HG02970 (cell line): ENCODE measurements around the gene KCNH2.

Experiments
- ATAC-seq: cut with Tn5 transposase; IDR thresholded peaks from one replicate; pipeline ENCODE4 v1.9.1; 2021; ENCODE audit warnings: mild to moderate bottlenecking, moderate library complexity, moderate number of reproducible peaks; ENCODE audit not compliant: unreplicated experiment, low FRiP score

The KCNH2 gene

GRCh38 chr7:150950496-150951180, 27.5 kb downstream of the KCNH2 start:
- no peak for ATAC-seq

DNA sequence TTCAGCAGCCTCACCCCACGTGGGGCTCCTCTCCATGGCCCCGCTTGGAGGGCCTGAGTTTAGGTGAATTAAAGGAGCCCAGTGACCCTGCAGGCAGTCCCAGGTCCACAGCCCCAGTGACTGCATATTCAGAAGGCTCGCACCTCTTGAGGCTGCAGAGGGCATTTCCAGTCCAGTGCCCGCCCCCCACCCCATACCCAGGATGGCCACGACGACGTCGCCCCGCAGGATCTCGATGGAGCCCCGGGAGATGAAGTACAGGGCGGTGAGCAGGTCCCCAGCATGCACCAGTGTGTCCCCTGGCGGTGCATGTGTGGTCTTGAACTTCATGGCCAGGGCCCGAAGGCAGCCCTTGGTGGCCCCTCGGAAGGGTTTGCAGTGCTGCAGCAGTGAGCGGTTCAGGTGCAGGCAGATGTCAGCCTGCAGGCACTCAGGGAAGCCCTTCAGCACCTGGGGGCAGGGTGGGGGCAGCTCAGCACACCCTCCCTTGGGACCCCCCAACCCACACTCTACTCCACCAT, 28.1 kb downstream of the KCNH2 start:
- no peak for ATAC-seq

DNA sequence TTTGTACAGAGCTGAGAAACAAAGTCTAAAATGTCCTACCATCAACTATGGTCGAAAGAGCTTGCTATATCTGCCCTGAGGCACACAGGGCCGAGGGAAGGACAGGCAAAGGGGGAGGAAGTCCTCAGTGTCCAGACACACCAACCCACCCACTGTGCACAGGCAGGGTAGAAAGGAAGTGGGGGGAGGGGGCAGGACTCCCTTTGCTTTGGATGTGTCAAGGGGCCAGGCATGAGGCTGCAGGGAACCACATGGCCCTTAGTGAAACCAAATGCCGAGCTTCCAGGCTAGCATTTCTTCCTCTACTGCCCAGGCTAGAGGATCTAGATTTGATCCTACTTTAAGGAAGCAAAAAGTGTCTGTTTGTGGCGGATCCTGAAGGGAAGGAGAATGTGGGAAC, 28.6 kb downstream of the KCNH2 start:
- no peak for ATAC-seq

DNA sequence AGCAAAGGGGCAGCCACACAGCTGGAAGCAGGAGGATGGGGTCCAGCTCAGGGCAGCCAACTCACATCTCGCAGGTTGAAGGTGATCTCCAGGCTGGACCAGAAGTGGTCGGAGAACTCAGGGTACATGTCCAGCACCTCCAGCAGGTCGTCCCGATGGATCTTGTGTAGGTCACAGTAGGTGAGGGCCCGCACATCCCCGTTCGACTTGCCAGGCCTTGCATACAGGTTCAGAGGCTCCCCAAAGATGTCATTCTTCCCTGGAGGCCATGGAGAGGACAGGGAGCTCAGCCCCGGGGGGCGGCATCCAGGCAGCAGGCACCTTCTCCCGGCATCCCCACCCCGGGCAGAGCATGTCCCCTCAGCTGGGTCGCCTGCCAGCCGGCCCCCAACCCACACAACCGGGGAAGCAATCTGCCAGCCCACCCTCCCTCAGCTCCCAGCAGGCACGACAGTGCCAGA, 29.3 kb downstream of the KCNH2 start:
- no peak for ATAC-seq

DNA sequence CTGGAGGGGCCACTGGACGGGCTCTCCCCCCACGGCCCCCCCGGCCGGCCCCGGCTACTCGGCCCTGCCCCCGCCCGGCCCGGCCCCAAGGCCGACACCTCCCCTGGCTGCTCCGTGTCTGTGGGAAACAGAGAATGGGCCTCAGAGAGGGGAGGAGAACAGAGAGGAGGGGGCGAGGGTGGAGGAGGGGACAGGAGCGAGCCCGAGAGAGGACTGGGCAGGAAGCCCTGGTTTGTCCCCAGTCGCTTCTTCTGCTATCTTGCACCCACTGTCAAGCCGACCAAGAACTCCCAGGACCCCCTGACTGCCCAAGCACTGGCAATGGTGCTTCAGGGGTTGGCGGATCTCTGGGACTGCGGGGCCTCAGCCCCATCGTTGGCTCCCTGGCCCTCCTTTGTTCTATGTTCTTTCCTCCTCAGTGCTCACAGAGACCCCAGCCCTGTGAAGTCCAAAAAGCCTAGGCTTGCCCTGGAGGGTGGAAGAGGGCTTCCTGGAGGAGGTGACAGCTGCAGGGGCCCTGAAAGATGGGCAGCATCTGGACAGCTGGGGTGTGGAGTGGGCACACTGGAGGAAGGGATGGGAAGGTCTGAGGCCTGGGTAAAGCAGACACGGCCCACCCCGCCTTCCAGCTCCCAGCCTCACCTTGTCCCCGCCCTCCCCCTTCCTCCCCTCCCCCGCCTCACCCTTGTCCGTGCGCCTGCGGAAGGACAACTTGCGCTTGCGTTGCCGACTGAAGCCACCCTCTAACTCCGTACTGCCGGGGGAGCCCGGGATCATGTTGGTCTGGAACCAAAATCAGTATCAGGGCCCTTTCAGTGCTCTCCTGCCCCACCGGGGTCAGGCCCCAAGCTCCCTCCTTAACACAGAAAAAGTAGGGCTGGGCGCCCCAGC, 30.1 kb downstream of the KCNH2 start:
- no peak for ATAC-seq

DNA sequence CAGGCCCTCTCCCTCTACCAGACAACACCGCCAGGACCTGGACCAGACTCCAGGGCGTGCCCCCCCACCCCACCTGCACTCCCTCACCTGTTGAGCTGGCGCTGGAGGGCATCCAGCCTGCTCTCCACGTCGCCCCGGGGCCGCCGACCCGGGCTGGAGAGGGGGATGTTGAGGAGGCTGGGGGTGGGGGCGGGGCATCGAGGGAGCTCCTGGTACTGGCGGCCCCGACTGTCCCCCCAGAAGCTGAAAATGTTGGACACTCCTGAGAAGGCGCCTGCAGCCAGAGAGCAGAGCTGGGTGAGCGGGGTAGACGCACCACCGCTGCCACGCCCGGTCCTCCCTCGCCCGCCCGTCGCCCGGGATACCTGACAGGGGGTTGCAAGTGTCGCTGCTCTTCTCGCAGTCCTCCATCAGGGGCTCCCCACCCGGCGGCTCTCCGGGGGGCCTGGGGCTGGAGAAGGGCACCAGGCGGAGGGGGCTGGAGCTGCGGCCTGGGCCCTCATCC, 30.8 kb downstream of the KCNH2 start:
- ATAC-seq = no peak

- no peak for ATAC-seq
These were observed 31.5 kb downstream of the KCNH2 start for GRCh38 chr7:150946421-150947240.

DNA sequence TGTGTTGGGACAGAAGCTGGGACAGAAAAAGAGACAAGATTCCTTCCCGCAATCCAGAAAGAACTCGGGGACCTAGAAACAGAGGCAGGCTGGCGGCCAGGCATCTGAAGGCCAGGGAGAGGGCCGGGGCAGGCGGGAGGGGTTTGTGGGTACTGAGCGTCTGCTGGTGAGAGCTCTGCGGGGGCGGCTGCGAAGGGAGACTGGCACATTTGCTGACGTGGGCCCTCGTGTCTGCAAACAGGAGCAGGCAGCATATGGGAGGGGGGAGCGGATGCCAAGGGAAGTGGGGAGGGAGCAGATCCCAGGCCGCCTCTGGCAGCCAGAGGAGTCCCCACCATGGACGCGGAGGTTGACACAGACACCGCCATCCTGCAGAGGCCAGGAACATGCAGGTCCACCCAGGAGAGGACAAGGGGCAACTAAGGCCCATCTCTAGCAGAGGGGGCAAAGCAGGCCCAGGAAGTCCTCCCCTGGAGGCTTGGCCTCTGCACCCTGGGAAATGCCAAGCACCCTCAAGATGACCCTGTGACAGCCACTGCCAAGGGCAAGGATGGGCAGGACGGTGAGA, 32.2 kb downstream of the KCNH2 start:
- ATAC-seq = no peak

DNA sequence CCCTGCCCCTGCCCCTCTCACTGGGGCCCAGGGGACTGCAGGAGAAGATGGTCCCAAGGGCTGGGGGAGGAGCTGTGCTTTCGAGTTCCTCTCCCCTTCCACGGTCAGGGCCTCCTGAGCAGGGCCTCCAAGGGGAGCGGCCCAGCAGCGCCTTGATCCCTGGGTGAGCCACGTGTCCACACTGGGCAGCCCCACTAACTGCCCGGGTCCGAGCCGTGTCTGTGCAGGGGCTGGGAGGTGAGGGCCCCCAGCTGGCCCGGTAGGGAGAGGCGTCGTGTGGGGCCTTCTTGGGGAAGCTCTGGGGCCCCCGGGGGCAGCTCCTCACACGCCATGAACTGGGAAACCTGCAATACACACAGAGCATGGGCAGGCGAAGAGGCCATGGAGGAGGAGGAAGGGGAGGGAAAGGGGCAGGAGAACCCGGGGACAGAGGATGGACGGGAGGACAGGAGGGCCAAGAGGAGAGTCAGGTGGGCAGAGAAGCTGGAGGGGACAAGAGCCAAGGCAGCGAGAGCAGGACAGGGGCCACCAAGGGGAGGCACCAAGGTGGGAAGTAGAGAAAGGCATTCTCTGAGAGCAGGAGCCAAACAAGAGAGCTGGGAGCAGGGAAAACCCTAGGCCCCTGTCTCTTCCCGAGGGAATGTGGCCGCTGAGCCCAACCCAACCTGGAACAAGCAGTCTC, 32.8 kb downstream of the KCNH2 start:
- ATAC-seq = no peak

DNA sequence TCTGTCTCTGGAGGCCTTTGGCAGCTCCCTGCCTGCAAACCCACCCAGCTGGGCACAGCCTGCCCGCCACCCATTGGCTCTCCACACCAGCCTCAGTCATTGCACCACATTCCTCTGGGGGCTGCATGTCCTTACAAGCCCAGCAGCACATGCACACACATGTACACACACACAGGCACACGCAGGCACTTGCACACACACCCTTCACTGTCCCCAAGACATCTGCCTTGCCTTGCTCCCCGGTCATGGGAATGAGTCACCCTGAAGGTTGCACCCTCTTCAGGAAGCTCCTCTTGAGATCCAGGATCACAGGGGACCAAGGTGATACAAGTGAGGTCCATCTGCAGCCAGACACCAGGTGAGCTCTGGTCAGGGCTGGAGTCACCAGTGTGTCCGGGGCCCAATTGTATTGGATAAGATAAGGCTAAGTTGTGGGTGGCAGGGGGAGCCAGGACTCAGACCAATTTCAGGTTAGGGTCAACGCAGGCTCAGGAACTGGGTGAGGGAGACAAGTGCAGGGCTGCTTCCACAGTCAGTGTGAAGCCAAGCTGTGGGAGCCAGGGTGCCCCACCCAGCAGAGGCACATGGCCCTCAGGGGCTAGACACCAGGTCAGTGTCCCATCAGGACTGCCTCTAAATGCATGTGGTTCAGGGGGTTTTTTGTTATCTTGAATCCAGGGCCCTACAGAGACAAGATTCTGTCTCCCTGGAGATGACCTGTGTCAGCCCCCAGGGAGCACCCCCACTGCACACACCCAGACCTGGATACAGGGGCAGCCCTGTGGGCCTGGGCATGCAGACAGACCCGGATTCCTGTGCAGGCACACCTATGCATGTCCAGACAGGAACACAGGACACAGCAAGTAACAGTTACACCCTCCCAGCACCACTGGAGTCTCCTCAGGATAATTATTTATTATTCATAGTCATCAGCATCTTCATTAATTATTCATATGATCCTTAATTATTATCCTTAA, 33.8 kb downstream of the KCNH2 start:
- ATAC-seq = no peak

DNA sequence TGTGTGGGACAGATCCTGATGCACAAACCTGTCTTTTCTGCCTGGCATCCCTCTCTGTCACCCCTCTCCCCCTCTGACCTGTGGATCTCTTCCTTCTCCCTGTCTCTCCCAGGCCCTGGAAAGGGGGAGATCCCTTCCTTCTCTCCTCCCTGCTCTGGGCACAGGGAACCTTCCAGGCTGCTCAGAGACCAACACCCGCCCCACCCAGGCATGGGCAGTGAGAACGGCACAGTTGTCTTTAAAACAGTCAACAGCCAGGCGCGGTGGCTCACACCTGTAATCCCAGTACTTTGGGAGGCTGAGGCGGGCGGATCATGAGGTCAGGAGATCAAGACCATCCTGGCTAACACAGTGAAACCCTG, 34.7 kb downstream of the KCNH2 start:
- ATAC-seq = no peak

DNA sequence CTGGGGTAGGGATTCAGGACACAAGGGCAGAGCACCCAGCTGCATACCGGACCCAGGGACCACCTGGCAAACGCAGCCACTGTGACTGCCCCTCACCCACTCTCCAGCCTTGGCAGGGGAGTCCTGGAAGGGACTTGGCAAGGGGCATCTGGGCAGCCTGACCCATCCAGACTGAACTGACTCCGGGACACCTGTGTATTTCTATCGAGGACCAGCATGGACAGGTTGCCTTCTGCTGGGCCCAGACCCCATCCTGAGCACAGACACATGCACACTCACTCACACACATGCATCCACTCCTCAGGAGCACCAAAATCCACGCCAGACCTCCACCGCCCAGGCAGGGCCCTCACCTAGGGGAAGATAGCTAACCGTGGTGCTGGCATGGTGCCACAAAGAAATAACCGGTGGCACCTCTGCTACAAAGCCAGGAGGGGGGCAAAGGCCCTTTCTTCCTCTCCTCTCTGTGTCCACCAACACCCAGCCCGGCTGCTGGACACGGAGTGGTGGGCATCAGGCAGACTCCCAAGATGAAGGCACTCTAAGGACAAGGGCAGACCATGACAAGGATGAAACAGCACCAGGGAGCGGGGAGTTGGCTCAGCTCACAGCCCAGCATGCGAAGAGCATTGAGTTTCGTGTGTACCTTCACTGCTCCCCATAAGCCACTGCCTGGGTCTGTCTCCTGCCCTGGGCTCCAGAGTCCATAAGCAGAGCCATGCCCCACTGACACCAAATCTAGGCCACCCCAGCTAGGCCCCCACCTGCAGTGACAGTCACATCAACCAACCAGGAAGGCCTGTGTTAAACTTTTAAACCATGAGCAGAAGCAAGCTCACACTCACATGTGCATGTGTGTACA, 35.3 kb downstream of the KCNH2 start:
- ATAC-seq = no peak

DNA sequence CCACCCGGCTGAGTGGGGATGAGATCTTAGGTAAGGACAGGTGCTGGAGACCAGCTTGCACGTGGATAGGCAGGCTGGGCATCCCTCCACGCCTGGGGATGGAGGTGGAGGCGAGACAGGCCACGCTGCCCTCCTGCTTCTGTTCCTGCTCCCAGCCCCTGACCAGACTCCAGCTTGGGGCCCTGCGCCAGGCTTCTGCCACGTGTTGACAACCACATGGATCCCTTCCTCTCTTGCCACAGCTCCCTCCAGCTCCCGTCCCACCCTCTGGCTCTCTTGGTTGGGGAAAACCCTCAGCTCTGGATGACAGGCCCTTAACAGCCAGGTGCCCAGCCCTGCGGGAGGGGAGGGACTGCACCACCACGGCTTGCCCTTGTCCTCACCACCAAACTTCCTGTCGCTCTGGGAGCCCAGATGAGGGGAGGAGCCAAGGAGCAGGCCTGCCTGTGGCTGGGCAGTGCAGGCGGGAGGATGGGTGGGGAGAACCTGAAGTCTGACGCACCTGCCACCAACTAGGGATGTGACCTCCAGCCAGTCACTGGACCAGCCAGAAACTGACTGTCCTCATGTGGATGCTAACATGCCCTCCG, 36.0 kb downstream of the KCNH2 start:
- ATAC-seq = no peak

DNA sequence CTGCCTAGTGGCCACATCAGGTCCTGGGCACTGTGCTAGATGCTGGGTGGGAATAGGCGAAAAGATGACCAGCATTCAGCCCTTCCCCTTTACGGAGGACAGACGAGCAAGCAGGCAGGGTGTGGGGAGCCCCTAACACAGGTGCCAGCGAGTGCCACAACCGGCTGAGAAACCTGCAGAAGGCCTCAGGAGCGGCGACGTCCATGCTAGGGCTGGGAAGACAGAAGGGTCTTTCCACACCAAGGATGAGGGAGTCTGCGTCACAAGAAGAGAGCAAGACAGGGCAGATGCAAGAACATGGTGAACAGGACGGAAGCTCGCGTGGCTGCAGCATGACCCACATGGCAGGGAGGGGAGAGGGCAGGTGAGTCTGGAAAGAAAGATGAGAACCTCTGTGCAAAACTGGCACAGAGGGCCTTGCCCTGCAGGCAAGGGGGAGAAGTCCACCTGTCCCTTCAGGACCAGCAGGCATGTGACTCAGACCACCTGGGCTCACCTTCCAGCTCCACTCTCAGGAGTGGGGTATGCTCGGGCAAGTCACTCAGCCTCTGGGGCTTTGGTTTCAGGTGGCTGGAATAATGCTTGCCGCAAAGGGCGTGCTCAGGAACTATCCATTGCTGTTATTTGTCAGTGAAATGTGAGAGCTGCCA, 36.6 kb downstream of the KCNH2 start:
- ATAC-seq = no peak

- no peak for ATAC-seq
These were observed 37.6 kb downstream of the KCNH2 start for GRCh38 chr7:150940431-150941102.

- ATAC-seq = no peak
These were observed 38.7 kb downstream of the KCNH2 start for GRCh38 chr7:150939466-150939865.
